NCI-H1105 treated with DMSO at 0.1 percent for 48 hours (cell line): ENCODE measurements around the gene FRMPD1.

Experiments
- DNase-seq: peaks from one replicate; lab custom pipeline; 2025; lab: John Stamatoyannopoulos, UW

FRMPD1 gene

GRCh38 chr9:37784616-37785483 is 134.1 kb downstream of the FRMPD1 start, which contains the start of gene EXOSC3:
TSS of gene EXOSC3 (minus strand) at chr9:37785064. CDS start at chr9:37785044, 20 bp downstream.
- DNase-seq, result peak; percentile 79

GRCh38 chr9:37787059-37787458 is 136.3 kb downstream of the FRMPD1 start:
- no peak for DNase-seq

- no peak for DNase-seq
Measured at GRCh38 chr9:37788332-37788731, 137.6 kb downstream of the FRMPD1 start.

GRCh38 chr9:37790096-37790495 is 139.3 kb downstream of the FRMPD1 start:
- DNase-seq, result no peak

- DNase-seq, result no peak
Measured at GRCh38 chr9:37792122-37792521, 141.4 kb downstream of the FRMPD1 start.

- DNase-seq, result no peak
Measured at GRCh38 chr9:37796232-37796631, 145.5 kb downstream of the FRMPD1 start.
